Activated CD4-positive, alpha-beta T cell treated with anti-CD3 and anti-CD28 coated beads for 36 hours (primary cell): ENCODE data around the gene CBX2. TPM values are rescaled to one million over a fixed set of nuclear protein-coding genes. Genes with fewer than 3 reads are reported as not detected.

Experiments used
- ATAC-seq: fragments of 200-7000 bp; cut with Tn5 transposase; one replicate; pipeline ENCODE4 v1.10.0; 2021; ENCODE audit warnings: mild to moderate bottlenecking, moderate library complexity
- CTCF ChIA-PET: fragments of 350-600 bp; sonication (Branson Sonifier 250); formaldehyde crosslinking; loops from one replicate; lab custom pipeline; 2021; ENCODE audit warnings: antibody characterized with exemption; lab: Charles Lee
- POLR2A ChIA-PET: fragments of 350-600 bp; sonication (Branson Sonifier 250); formaldehyde crosslinking; loops from one replicate; lab custom pipeline; 2021; ENCODE audit warnings: antibody characterized with exemption, inconsistent platforms; lab: Charles Lee
- DNase-seq: peaks from one replicate; pipeline ENCODE4 v3.0.0-alpha.2; 2020
- H3K27ac Mint-ChIP-seq: one replicate; pipeline ENCODE4 v1.8.0; 2021; ENCODE audit warnings: mixed read lengths
- H3K27me3 Mint-ChIP-seq: one replicate; pipeline ENCODE4 v1.8.0; 2021; ENCODE audit warnings: mixed read lengths
- H3K36me3 Mint-ChIP-seq: one replicate; pipeline ENCODE4 v1.8.0; 2021; ENCODE audit warnings: low read depth, mixed read lengths
- H3K4me1 Mint-ChIP-seq: one replicate; pipeline ENCODE4 v1.8.0; 2021; ENCODE audit warnings: mixed read lengths
- H3K4me3 Mint-ChIP-seq: one replicate; pipeline ENCODE4 v1.8.0; 2021; ENCODE audit warnings: mild to moderate bottlenecking, moderate library complexity, mixed read lengths
- H3K9me3 Mint-ChIP-seq: one replicate; pipeline ENCODE4 v1.8.0; 2021; ENCODE audit warnings: low read depth, mixed read lengths
- intact Hi-C, 2 experiments: fragments of 100-400 bp; cut with DNase I in 1 of 2; cut with micrococcal nuclease in 1 of 2; formaldehyde crosslinking; loops; one replicate each; pipeline versions ENCODE4 v1.14.2 to v1.15.1; 2022 to 2024; cut with DNase I, micrococcal nuclease
- total RNA-seq, 2 experiments: library from RNA; stranded (reverse); gene quantifications; one replicate each; pipeline ENCODE4 v1.2.3, GENCODE V29; 2021

The CBX2 gene
- total RNA-seq, 2 experiments from 2014 or later, result 4.2 to 4.3 TPM

DNA sequence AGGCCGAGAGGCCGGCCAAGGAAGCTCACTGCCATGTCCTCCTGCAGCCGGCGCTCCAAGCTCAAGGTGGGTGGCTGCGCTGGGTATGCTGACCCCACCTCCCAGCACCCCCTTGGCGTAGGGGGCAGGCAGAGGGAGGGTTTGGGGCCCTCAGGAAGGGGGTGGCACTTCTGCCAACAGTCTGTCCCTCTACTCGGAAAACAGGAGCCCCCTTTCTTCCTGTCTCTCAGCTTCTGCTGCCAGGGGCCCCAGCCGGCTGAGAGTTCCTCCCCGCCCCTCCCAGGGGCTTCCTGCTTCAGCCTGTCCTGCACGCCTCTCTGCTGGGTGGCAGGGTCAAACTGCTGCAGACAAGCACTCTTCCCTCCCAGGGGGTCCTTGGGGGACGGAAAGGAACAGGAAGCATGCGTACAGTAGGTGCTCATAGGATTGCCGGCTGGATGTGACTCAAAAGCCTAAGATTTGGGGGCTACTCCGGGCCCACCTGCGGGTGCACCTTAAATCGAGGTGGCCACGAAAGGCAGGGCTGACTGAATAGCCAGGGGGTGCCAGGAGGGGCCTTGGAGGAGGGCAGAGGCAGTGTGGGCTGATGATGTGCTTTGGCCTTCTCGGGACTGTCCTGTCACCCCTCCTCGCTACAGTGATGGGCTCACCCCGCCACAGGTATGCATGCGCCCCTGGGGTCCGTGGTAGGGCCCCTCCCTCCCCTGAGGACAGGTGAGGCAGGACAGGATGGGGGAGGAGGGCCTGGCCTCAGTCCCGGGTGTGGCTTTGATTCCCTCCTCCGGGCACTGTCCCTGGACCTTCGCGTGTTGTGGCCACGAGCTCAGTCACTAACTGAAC is 4.0 kb downstream of the CBX2 start:
- H3K4me3 Mint-ChIP-seq, result no peak overlapping the region
- H3K27ac Mint-ChIP-seq, result no peak overlapping the region
- H3K4me1 Mint-ChIP-seq, result peaks cover 12% of the 10 kb centered on the region
- ATAC-seq (no peak), DNase-seq (no peak)
- CTCF ChIA-PET, result interaction anchor here (0.6 kb wide), 1 partner anchor 217 kb away, joined by 3 read pairs; no protein-coding TSS in a partner anchor
- H3K9me3 Mint-ChIP-seq, result no peaks in the 10 kb centered on the region
- H3K27me3 Mint-ChIP-seq, result peaks cover 46% of the 10 kb centered on the region
- POLR2A ChIA-PET, result interaction anchor here (0.6 to 1.4 kb wide), 2 partner anchors 11 to 15 kb away, joined by 4 to 5 read pairs; partner anchors contain the start of gene CBX8
- H3K36me3 Mint-ChIP-seq, result no peaks in the 10 kb centered on the region
- intact Hi-C loops, result no loop called here

DNA sequence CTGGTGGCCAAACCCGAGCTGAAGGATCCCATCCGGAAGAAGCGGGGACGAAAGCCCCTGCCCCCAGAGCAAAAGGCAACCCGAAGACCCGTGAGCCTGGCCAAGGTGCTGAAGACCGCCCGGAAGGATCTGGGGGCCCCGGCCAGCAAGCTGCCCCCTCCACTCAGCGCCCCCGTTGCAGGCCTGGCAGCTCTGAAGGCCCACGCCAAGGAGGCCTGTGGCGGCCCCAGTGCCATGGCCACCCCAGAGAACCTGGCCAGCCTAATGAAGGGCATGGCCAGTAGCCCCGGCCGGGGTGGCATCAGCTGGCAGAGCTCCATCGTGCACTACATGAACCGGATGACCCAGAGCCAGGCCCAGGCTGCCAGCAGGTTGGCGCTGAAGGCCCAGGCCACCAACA is 5.9 kb downstream of the CBX2 start:
- no peaks in the 10 kb centered on the region for H3K9me3 Mint-ChIP-seq

GRCh38 chr17:79784353-79785016 is 6.5 kb downstream of the CBX2 start:
- Mint-ChIP-seq H3K27ac (no peak overlapping the region), H3K4me3 (no peak overlapping the region), H3K9me3 (no peaks in the 10 kb centered on the region), H3K4me1 (peaks cover 2% of the 10 kb centered on the region), H3K27me3 (peaks cover 52% of the 10 kb centered on the region), H3K36me3 (no peaks in the 10 kb centered on the region)
- intact Hi-C loops, result no loop called here
- ATAC-seq, result no peak
- ChIA-PET CTCF (interaction anchor here (0.6 kb wide), 2 partner anchors 39 to 1602 kb away, joined by 3 read pairs; no protein-coding TSS in a partner anchor), POLR2A (no interaction called here)
- DNase-seq, result no peak

More for the DNA sequence above, 5.9 kb downstream of the CBX2 start:
- Mint-ChIP-seq H3K4me1 (peaks cover 4% of the 10 kb centered on the region), H3K27ac (no peak overlapping the region), H3K4me3 (no peak overlapping the region), H3K27me3 (peaks cover 53% of the 10 kb centered on the region), H3K36me3 (no peaks in the 10 kb centered on the region)
- ATAC-seq (no peak), DNase-seq (no peak)
- POLR2A ChIA-PET, result no interaction called here
- intact Hi-C loops, result no loop called here
- CTCF ChIA-PET, result interaction anchor here (0.6 kb wide), 1 partner anchor 20 kb away, joined by 4 read pairs; no protein-coding TSS in a partner anchor

GRCh38 chr17:79785017-79785899 is 7.3 kb downstream of the CBX2 start:
- H3K4me3 Mint-ChIP-seq, result no peak overlapping the region
- intact Hi-C loops, result no loop called here
- H3K36me3 Mint-ChIP-seq, result no peaks in the 10 kb centered on the region
- ChIA-PET CTCF (interaction anchor here (0.6 kb wide), 2 partner anchors 39 to 1603 kb away, joined by 3 read pairs; no protein-coding TSS in a partner anchor), POLR2A (interaction anchor here (0.5 kb wide), 1 partner anchor 253 kb away, joined by 5 read pairs; no protein-coding TSS in a partner anchor)
- no peaks in the 10 kb centered on the region for H3K9me3 Mint-ChIP-seq
- peaks cover 47% of the 10 kb centered on the region for H3K27me3 Mint-ChIP-seq
- no peak overlapping the region for H3K27ac Mint-ChIP-seq
- peaks cover 2% of the 10 kb centered on the region for H3K4me1 Mint-ChIP-seq
- DNase-seq (no peak), ATAC-seq (no peak)

DNA sequence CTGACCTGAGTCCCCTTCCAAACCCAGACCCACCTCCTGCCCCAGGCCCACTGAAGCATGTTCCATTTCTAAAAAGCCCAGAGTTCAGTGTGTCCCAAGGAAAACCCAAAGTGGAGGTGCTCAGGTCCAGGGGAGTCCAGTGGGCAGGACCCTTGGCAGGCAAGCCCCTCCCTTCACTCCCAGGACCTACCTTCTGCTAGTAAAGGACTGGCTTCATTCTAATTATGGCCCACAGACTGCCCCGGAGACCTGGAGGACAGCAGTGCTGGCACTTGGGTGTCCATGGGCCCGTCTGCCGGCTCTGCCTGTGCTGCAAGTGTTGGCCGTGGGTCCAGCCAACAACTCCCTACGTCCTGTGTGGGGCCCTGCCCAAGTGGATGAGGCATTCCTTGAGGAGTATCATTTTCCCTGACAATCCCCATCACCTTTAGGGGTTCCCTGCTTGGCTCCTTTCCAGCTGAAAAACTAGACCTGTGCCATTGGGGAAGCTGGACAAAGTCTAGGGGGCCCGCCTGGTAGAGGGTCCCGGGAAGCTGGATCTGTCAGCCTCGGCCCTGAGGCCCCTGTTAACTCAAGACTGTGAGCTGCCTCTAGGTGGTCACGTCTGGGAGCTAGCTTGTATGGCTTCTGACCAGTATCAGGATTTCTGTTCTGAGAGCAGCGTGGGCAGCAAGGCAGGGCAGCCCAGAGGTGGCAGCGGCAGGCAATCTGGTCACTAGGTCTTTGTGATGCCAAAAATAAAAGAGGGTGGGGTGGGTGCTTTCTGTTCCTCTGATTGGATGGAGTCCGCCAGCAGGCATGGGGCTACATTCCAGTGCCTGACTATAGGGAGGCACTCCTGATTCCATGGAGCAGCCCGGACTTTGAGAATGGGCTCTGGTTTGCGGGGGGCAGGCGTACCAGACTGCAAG is 8.2 kb downstream of the CBX2 start:
- Mint-ChIP-seq H3K4me3 (no peak overlapping the region), H3K27ac (no peak overlapping the region), H3K4me1 (peaks cover 5% of the 10 kb centered on the region), H3K9me3 (no peaks in the 10 kb centered on the region), H3K27me3 (peaks cover 46% of the 10 kb centered on the region), H3K36me3 (no peaks in the 10 kb centered on the region)
- DNase-seq, result no peak
- POLR2A ChIA-PET, result no interaction called here
- ATAC-seq, result no peak
- CTCF ChIA-PET, result interaction anchor here (0.7 to 1.4 kb wide), 3 partner anchors 9 to 478 kb away, joined by 4 read pairs; no protein-coding TSS in a partner anchor
- intact Hi-C loops, result no loop called here

DNA sequence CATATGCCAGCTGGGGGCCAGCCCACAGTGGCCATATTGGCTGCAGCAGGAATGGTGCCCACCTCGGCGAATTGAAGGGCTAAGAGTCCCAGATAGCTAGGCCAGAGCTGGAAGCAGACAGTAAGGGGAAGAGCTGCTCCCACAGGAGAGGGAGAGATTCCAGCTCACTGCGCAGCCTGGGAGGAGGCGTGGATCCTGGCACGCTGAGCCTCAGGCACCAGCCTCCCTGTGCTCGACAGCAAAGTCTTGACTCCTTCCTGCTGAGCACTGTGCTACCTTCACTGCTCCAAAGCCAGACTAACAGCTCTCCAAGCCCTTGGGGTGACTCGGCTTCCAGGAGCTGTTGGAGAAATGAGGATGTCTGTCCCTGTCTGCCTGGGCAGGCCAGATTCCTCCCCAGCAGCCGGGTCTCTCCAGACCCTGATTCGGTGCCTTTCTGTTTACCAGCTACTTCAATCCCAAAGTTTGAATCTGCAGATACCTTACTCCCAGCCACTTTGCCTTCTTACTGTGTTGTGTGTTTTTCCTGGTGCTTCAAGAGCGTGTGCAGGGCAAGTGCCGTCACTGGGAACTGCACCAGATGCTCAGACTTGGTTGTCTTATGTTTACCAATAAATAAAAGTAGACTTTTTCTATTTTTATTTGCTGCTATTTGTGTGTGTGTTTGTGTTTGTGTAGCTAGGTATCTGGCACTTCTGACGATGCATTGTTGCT is 9.1 kb downstream of the CBX2 start:
- CTCF ChIA-PET, result interaction anchor here (0.7 to 1.4 kb wide), 3 partner anchors 129 to 477 kb away, joined by 3 to 4 read pairs (median 4); no protein-coding TSS in a partner anchor
- ATAC-seq (no peak), DNase-seq (no peak)
- no peak overlapping the region for H3K27ac Mint-ChIP-seq
- no peaks in the 10 kb centered on the region for H3K9me3 Mint-ChIP-seq
- no peaks in the 10 kb centered on the region for H3K36me3 Mint-ChIP-seq
- POLR2A ChIA-PET, result no interaction called here
- peaks cover 47% of the 10 kb centered on the region for H3K27me3 Mint-ChIP-seq
- no peak overlapping the region for H3K4me3 Mint-ChIP-seq
- peaks cover 4% of the 10 kb centered on the region for H3K4me1 Mint-ChIP-seq
- intact Hi-C loops, result no loop called here

- Mint-ChIP-seq H3K9me3 (no peaks in the 10 kb centered on the region), H3K4me3 (no peak overlapping the region), H3K4me1 (peaks cover 4% of the 10 kb centered on the region), H3K27me3 (peaks cover 46% of the 10 kb centered on the region), H3K27ac (no peak overlapping the region), H3K36me3 (no peaks in the 10 kb centered on the region)
- CTCF ChIA-PET, result interaction anchor here (0.8 to 1.5 kb wide), 8 partner anchors 9 to 205 kb away, joined by 3 to 6 read pairs (median 4); partner anchors contain the start of gene CBX8
- DNase-seq (no peak), ATAC-seq (no peak)
- POLR2A ChIA-PET, result interaction anchor here (0.5 kb wide), 1 partner anchor 23 kb away, joined by 3 read pairs; no protein-coding TSS in a partner anchor
- intact Hi-C loops, result no loop called here
Measured at GRCh38 chr17:79788455-79788854, 10.5 kb downstream of the CBX2 start.

- DNase-seq (no peak), ATAC-seq (no peak)
- H3K36me3 Mint-ChIP-seq, result no peaks in the 10 kb centered on the region
- ChIA-PET CTCF (interaction anchor here (0.6 to 1.5 kb wide), 15 partner anchors 8 to 407 kb away, joined by 3 to 6 read pairs (median 3); partner anchors contain the start of gene CBX8), POLR2A (interaction anchor here (0.5 kb wide), 1 partner anchor 24 kb away, joined by 3 read pairs; no protein-coding TSS in a partner anchor)
- H3K4me1 Mint-ChIP-seq, result peaks cover 4% of the 10 kb centered on the region
- no peaks in the 10 kb centered on the region for H3K9me3 Mint-ChIP-seq
- intact Hi-C loops, result no loop called here
- peaks cover 49% of the 10 kb centered on the region for H3K27me3 Mint-ChIP-seq
- H3K27ac Mint-ChIP-seq, result no peak overlapping the region
- H3K4me3 Mint-ChIP-seq, result no peak overlapping the region
Measured at GRCh38 chr17:79788989-79789942, 11.3 kb downstream of the CBX2 start.
